Lung (tissue), 12 donors: ENCODE results near the gene ZXDC. TPM values are rescaled to one million over a fixed set of nuclear protein-coding genes. Genes with fewer than 3 reads are reported as not detected.

Experiments used
- ATAC-seq: fragments of 200-7000 bp; cut with Tn5 transposase; one replicate; pipeline ENCODE4 v1.9.1; 2020; ENCODE audit warnings: moderate number of reproducible peaks; ENCODE audit not compliant: insufficient read depth, low FRiP score
- DNase-seq, 3 donors: peaks; one replicate each; pipeline ENCODE4 v3.0.0-alpha.2; 2013 to 2017
- H3K27ac ChIP-seq, 2 donors: one replicate each; pipeline ENCODE4 v1.5.1; 2013; ENCODE audit warnings: mild to moderate bottlenecking in 2 of 2, moderate library complexity in 2 of 2, control low read depth in 1 of 2, inconsistent platforms in 1 of 2, low read depth in 1 of 2, low read length in 1 of 2
- H3K27me3 ChIP-seq, 3 donors: one replicate each; pipeline ENCODE4 v1.5.1; 2013; ENCODE audit warnings: low read length in 2 of 3; ENCODE audit not compliant: control insufficient read depth in 3 of 3, insufficient read depth in 3 of 3
- H3K36me3 ChIP-seq, 4 donors: one replicate each; pipeline ENCODE4 v1.5.1; 2013; ENCODE audit warnings: low read length in 4 of 4, mild to moderate bottlenecking in 1 of 4, moderate library complexity in 1 of 4; ENCODE audit not compliant: control insufficient read depth in 4 of 4, insufficient read depth in 4 of 4
- H3K4me1 ChIP-seq, 5 donors: one replicate each; pipeline ENCODE4 v1.5.1; 2013; ENCODE audit warnings: low read length in 5 of 5, mild to moderate bottlenecking in 2 of 5, moderate library complexity in 1 of 5; ENCODE audit not compliant: control insufficient read depth in 5 of 5, insufficient read depth in 5 of 5
- H3K4me3 ChIP-seq: one replicate; pipeline ENCODE4 v1.5.1; 2013; ENCODE audit warnings: mild to moderate bottlenecking, control low read depth, moderate library complexity
- H3K9ac ChIP-seq, 2 donors: one replicate each; pipeline ENCODE4 v1.5.1; 2013; ENCODE audit warnings: low read length in 2 of 2, control low read depth in 1 of 2; ENCODE audit not compliant: insufficient read depth in 1 of 2
- H3K9me3 ChIP-seq, 4 donors: one replicate each; pipeline ENCODE4 v1.5.1; 2013; ENCODE audit warnings: low read length in 3 of 4, mild to moderate bottlenecking in 1 of 4, moderate library complexity in 1 of 4; ENCODE audit not compliant: control insufficient read depth in 4 of 4, insufficient read depth in 3 of 4
- CTCF ChIP-seq: IDR thresholded peaks from 2 replicates; pipeline ENCODE4 v1.5.1; 2012; ENCODE audit warnings: mild to moderate bottlenecking; ENCODE audit errors: control extremely low read depth, extremely low read depth
- WGBS, 2 donors: extraction: QIAGEN DNeasy Blood & Tissue Kit; methylation state at CpG; one replicate each; pipeline ENCODE4 v1.1.7; 2013; 5-methylcytosine and 5-hydroxymethylcytosine counted together
- polyA plus RNA-seq, 2 donors: library from polyadenylated mRNA; stranded (reverse); fragments of 200-250 nt; gene quantifications; one replicate each; pipeline ENCODE4 v1.2.1, GENCODE V29; 2013
- total RNA-seq, 2 donors: library from RNA; depleted of rRNA in 1 of 2; stranded (reverse); fragments of >200 nt in 1 of 2; gene quantifications; one replicate each; pipeline ENCODE4 v1.2.1, GENCODE V29; 2014 to 2021
- donor health status: control.
- donor health status: control.
- donor health status: Bipolar disorder and iron deficiency.
- donor health status: healthy.
- donor health status: DM: yes; HTN: yes; CAD: no.

ZXDC gene
- total and polyA plus RNA-seq, 4 donors: 12.9 to 49.5 (median 29.8) TPM

GRCh38 chr3:126479642-126480041, 4.0 kb upstream of the ZXDC start:
- TF ChIP-seq CTCF: no peak
- no peaks in the 10 kb centered on the region for H3K27me3 ChIP-seq
- DNase-seq (no peak), ATAC-seq (no peak)
- no peak overlapping the region for H3K27ac ChIP-seq
- H3K4me3 ChIP-seq: no peak overlapping the region
- no peaks in the 10 kb centered on the region for H3K36me3 ChIP-seq
- 85 to 89% methylated on average over 1 of the region's 1 CpG for WGBS, 2 donors
- H3K9ac ChIP-seq: no peak overlapping the region
- no peaks in the 10 kb centered on the region for H3K9me3 ChIP-seq
- peaks cover 3 to 16% (median 4%) of the 10 kb centered on the region in 5 donors for H3K4me1 ChIP-seq

- Histone ChIP-seq H3K4me3 (no peak overlapping the region), H3K9ac (no peak overlapping the region), H3K27me3 (no peaks in the 10 kb centered on the region), H3K27ac (no peak overlapping the region), H3K9me3 (no peaks in the 10 kb centered on the region), H3K36me3 (no peaks in the 10 kb centered on the region), H3K4me1 (peaks cover 4 to 18% (median 8%) of the 10 kb centered on the region in 5 donors)
- TF ChIP-seq CTCF: no peak
- DNase-seq: no peak
- ATAC-seq: no peak
- 96% methylated on average over 14 of the region's 14 CpGs for WGBS, 2 donors
Observed at GRCh38 chr3:126478581-126479310, 3.1 kb upstream of the ZXDC start.

- H3K27ac ChIP-seq: no peak overlapping the region
- peaks cover 0 to 6% (median 3%) of the 10 kb centered on the region in 4 donors for H3K36me3 ChIP-seq
- 64 to 84% methylated on average over 4 of the region's 4 CpGs for WGBS, 2 donors
- DNase-seq (no peak), ATAC-seq (no peak)
- H3K4me3 ChIP-seq: no peak overlapping the region
- no peak for TF ChIP-seq CTCF
- no peaks in the 10 kb centered on the region for H3K27me3 ChIP-seq
- peaks cover 18 to 35% (median 21%) of the 10 kb centered on the region in 5 donors for H3K4me1 ChIP-seq
- H3K9ac ChIP-seq: no peak overlapping the region
- H3K9me3 ChIP-seq: no peaks in the 10 kb centered on the region
Observed at GRCh38 chr3:126477061-126477380, 1.3 kb upstream of the ZXDC start.
